HL-60 (cell line): ENCODE data around the gene RAB11B.

Experiments
- DNase-seq, 2 experiments: peaks; one replicate each; pipeline ENCODE4 v3.0.0-alpha.2; 2010 to 2020; ENCODE audit warnings: low read depth in 1 of 2, low spot score in 1 of 2
- H3K27ac ChIP-seq: fragments of 250-450 bp; sonication (Bioruptor Pico); replicated peaks from 2 replicates; pipeline ENCODE4 v1.5.1; 2020; ENCODE audit warnings: mild to moderate bottlenecking, moderate library complexity
- H3K27me3 ChIP-seq: fragments of 250-450 bp; sonication (Bioruptor Pico); 2 replicates; pipeline ENCODE4 v1.5.1; 2021; ENCODE audit warnings: mild to moderate bottlenecking, moderate library complexity; ENCODE audit not compliant: insufficient read depth, poor library complexity, severe bottlenecking
- H3K4me3 ChIP-seq: replicated peaks from 2 replicates; pipeline ENCODE4 v1.5.1; 2011; ENCODE audit warnings: mild to moderate bottlenecking, control low read depth, low read length; ENCODE audit not compliant: insufficient read depth
- CTCF ChIP-seq: IDR thresholded peaks from one replicate; pipeline ENCODE4 v1.5.1; 2011; ENCODE audit warnings: low read length, control low read depth, inconsistent platforms; ENCODE audit not compliant: insufficient read depth
- GABPA ChIP-seq: IDR thresholded peaks from 2 replicates; pipeline ENCODE4 v1.6.1; 2012; ENCODE audit warnings: low read depth
- POLR2AphosphoS5 ChIP-seq: IDR thresholded peaks from 2 replicates; pipeline ENCODE4 v1.6.1; 2012; ENCODE audit warnings: low read depth
- REST ChIP-seq: IDR thresholded peaks from 2 replicates; pipeline ENCODE4 v1.6.1; 2012; ENCODE audit warnings: low read depth; ENCODE audit not compliant: insufficient replicate concordance
- SPI1 ChIP-seq: IDR thresholded peaks from 2 replicates; pipeline ENCODE4 v1.6.1; 2012; ENCODE audit warnings: low read depth, mild to moderate bottlenecking, borderline replicate concordance

Gene RAB11B

GRCh38 chr19:8429826-8430225 is 39.7 kb downstream of the RAB11B start:
- Histone ChIP-seq H3K4me3 (no peak overlapping the region), H3K27ac (no peak overlapping the region), H3K27me3 (no peaks in the 10 kb centered on the region)
- no peak for DNase-seq
- TF ChIP-seq GABPA (no peak), CTCF (no peak), SPI1 (no peak), REST (no peak), POLR2AphosphoS5 (no peak)

- H3K27ac ChIP-seq, result no peak overlapping the region
- TF ChIP-seq REST, result no peak
- TF ChIP-seq POLR2AphosphoS5, result no peak
- no peak for TF ChIP-seq SPI1
- TF ChIP-seq CTCF, result no peak
- no peak for TF ChIP-seq GABPA
- DNase-seq, result no peak
- H3K27me3 ChIP-seq, result no peaks in the 10 kb centered on the region
- H3K4me3 ChIP-seq, result no peak overlapping the region
Measured at GRCh38 chr19:8430650-8431049, 40.5 kb downstream of the RAB11B start.

GRCh38 chr19:8438236-8438635 is 48.1 kb downstream of the RAB11B start:
- Histone ChIP-seq H3K27ac (no peak overlapping the region), H3K27me3 (no peaks in the 10 kb centered on the region), H3K4me3 (no peak overlapping the region)
- DNase-seq, result no peak
- TF ChIP-seq REST (no peak), GABPA (no peak), SPI1 (no peak), POLR2AphosphoS5 (no peak), CTCF (no peak)
